Renal cortical epithelial cell (primary cell): ENCODE measurements around the gene NTSR2. TPM values are rescaled to one million over a fixed set of nuclear protein-coding genes. Genes with fewer than 3 reads are reported as not detected.

Experiments used
- DNase-seq: peaks from one replicate; pipeline ENCODE4 v3.0.0-alpha.2; 2011; ENCODE audit warnings: low read depth
- total RNA-seq: library from RNA; depleted of rRNA; stranded (reverse); fragments of >200 nt; gene quantifications from 2 replicates; pipeline ENCODE4 v1.2.3, GENCODE V29; 2014

Gene NTSR2
- total RNA-seq, 1 donor from 2014 or later, result not detected

- DNase-seq, result no peak
These were observed 12.3 kb downstream of the NTSR2 start for GRCh38 chr2:11657646-11658045.

- no peak for DNase-seq
These were observed 12.8 kb downstream of the NTSR2 start for GRCh38 chr2:11657195-11657594.

- no peak for DNase-seq
These were observed 13.3 kb downstream of the NTSR2 start for GRCh38 chr2:11656671-11657101.

- DNase-seq, result no peak
These were observed 13.7 kb downstream of the NTSR2 start for GRCh38 chr2:11656252-11656651.

GRCh38 chr2:11655495-11655894 lies 14.5 kb downstream of the NTSR2 start:
- DNase-seq, result no peak

- DNase-seq, result no peak
These were observed 17.4 kb downstream of the NTSR2 start for GRCh38 chr2:11652553-11652952.

- DNase-seq, result no peak
These were observed 18.0 kb downstream of the NTSR2 start for GRCh38 chr2:11651856-11652548.

GRCh38 chr2:11649093-11649492 lies 20.9 kb downstream of the NTSR2 start:
- DNase-seq, result no peak

- no peak for DNase-seq
These were observed 22.0 kb downstream of the NTSR2 start for GRCh38 chr2:11647834-11648600.

- no peak for DNase-seq
These were observed 23.5 kb downstream of the NTSR2 start for GRCh38 chr2:11646530-11646929.

- no peak for DNase-seq
These were observed 25.7 kb downstream of the NTSR2 start for GRCh38 chr2:11644293-11644692.

GRCh38 chr2:11642972-11643371 lies 27.0 kb downstream of the NTSR2 start:
- no peak for DNase-seq

GRCh38 chr2:11640132-11640531 lies 29.9 kb downstream of the NTSR2 start:
- DNase-seq, result no peak

- no peak for DNase-seq
These were observed 30.5 kb downstream of the NTSR2 start for GRCh38 chr2:11639503-11639902.

- no peak for DNase-seq
These were observed 32.4 kb downstream of the NTSR2 start for GRCh38 chr2:11637546-11637945.

GRCh38 chr2:11636593-11637295 lies 33.3 kb downstream of the NTSR2 start:
- no peak for DNase-seq

- no peak for DNase-seq
These were observed 34.9 kb downstream of the NTSR2 start for GRCh38 chr2:11635141-11635540.

- no peak for DNase-seq
These were observed 35.4 kb downstream of the NTSR2 start for GRCh38 chr2:11634584-11634983.

- no peak for DNase-seq
These were observed 36.0 kb downstream of the NTSR2 start for GRCh38 chr2:11633923-11634478.

GRCh38 chr2:11631462-11631861 lies 38.5 kb downstream of the NTSR2 start:
- DNase-seq, result no peak

GRCh38 chr2:11630855-11631254 lies 39.1 kb downstream of the NTSR2 start:
- no peak for DNase-seq

GRCh38 chr2:11629851-11630250 lies 40.1 kb downstream of the NTSR2 start:
- no peak for DNase-seq
